ENCODE results near the gene ZSWIM7. TPM values are rescaled to one million over a fixed set of nuclear protein-coding genes. Genes with fewer than 3 reads are reported as not detected.
"Not testable (repeated sequence)": the region's sequence is repeated elsewhere in the genome, so short reads cannot be mapped to it uniquely, and the experiment has no call there.

The ZSWIM7 gene
- total RNA-seq, 1 donor from 2014 or later, result 24.2 TPM

DNA sequence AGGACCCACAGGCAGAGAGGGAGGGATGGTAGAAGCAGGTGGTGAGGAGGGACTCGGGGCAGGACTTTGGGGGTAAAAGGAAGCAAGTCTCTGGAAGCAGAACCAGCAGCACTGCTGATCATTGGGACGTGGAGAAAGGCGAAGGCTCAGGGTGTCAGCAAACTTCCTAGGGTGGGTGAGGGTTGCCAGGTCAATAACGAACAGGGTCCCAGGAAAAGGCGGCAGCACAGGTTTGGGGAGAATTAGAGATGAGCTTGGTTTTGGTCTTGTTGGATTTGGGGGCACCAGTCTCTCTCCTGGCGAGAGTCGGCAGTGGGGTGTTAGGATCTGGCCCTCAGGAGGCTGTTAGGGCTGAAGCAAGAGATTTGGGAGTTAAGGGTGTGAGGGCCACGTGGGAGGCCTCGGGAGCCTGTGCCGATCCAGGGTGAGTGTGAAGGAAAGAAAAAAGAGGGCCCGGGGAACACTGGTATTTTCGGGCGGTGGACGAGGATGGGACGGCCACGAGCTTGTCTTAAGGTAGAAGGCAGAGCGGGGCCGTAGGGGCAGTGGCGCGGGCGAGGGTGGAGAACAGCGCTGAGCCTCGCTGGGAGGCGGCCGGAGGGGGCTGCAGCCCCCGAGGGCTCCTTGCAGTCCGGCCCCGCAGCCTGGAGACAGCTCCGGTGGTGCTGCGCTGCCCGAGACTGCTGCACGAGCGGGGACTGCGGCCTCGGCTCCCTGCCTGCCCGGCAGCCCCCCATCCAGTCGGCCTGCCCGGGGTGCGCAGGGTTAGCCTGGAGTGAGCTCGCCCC, 55.3 kb downstream of the ZSWIM7 start:
- TF ChIP-seq, protein P1, sequence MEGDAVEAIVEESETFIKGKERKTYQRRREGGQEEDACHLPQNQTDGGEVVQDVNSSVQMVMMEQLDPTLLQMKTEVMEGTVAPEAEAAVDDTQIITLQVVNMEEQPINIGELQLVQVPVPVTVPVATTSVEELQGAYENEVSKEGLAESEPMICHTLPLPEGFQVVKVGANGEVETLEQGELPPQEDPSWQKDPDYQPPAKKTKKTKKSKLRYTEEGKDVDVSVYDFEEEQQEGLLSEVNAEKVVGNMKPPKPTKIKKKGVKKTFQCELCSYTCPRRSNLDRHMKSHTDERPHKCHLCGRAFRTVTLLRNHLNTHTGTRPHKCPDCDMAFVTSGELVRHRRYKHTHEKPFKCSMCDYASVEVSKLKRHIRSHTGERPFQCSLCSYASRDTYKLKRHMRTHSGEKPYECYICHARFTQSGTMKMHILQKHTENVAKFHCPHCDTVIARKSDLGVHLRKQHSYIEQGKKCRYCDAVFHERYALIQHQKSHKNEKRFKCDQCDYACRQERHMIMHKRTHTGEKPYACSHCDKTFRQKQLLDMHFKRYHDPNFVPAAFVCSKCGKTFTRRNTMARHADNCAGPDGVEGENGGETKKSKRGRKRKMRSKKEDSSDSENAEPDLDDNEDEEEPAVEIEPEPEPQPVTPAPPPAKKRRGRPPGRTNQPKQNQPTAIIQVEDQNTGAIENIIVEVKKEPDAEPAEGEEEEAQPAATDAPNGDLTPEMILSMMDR (IDR thresholded peaks at IDR 0.05; ENCODE audit: insufficient read depth, low read length, severe bottlenecking), result no peak
- FAIRE-seq (no peak), DNase-seq (ENCODE audit: low read depth) (no peak)
- no peaks in the 10 kb centered on the region for H3K36me3 ChIP-seq (ENCODE audit: control insufficient read depth, insufficient read depth, low read length)
- peak overlapping the region; percentile 82 for H3K4me3 ChIP-seq (ENCODE audit: low read depth, low read length)
- H3K27me3 ChIP-seq (ENCODE audit: control insufficient read depth, insufficient read depth, low read length), result no peaks in the 10 kb centered on the region

DNA sequence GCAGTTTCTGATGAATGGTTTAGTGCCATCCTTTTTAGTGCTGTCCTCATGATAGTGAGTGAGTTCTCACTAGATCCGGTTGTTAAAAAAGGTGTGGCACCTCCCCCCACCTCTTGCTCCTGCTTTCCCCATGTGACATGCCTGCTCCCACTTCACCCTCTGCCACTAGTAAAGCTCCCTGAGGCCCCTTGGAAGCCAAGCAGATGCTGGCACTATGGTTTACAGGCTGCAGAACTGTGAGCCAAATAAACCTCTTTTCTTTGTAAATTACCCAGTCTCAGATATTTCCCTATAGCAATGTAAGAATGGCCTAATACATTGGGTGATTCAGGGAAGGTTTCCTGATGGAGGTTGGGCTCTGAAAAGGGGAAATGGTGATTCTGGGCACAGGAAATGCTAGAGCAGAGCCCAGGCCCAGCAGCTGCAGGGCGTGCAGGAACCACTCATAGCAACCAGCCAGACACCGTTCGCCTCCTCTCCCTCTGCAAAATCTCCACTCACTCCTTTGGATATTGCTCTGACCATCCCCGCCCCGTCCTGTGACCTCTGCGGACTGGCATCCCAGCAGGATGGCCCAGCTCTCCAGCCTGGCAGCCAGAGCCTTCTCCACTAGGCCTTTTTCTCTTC, 57.2 kb downstream of the ZSWIM7 start:
- FAIRE-seq (no peak), DNase-seq (ENCODE audit: low read depth) (peak; percentile 62)
- Histone ChIP-seq H3K4me3 (ENCODE audit: low read depth, low read length) (no peak overlapping the region), H3K36me3 (ENCODE audit: control insufficient read depth, insufficient read depth, low read length) (no peaks in the 10 kb centered on the region), H3K27me3 (ENCODE audit: control insufficient read depth, insufficient read depth, low read length) (no peaks in the 10 kb centered on the region)
- TF ChIP-seq, protein P1 (IDR thresholded peaks at IDR 0.05; ENCODE audit: insufficient read depth, low read length, severe bottlenecking), result no peak

DNA sequence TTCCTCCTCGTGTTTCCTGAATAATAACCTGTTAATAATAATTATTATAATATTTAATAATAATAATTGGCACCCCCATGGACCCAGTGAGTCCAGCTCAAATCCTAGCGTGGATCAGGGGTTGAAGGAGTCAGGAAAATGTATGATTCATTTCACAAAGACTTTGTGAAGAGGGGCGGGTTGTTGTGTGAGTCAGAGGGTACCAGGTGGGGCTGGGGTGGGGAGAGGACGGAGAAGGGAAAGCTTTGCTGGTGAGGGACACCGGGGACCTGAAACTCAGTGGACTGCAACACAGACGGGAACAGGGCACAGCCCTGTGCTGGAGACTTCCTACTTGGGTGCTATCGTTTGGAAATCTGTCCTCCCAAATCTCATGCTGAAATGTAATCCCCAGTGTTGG, 57.7 kb downstream of the ZSWIM7 start:
- H3K27me3 ChIP-seq (ENCODE audit: control insufficient read depth, insufficient read depth, low read length), result no peaks in the 10 kb centered on the region
- no peaks in the 10 kb centered on the region for H3K36me3 ChIP-seq (ENCODE audit: control insufficient read depth, insufficient read depth, low read length)
- no peak overlapping the region for H3K4me3 ChIP-seq (ENCODE audit: low read depth, low read length)
- no peak for FAIRE-seq
- DNase-seq (ENCODE audit: low read depth), result peak; percentile 61
- TF ChIP-seq, protein P1 (IDR thresholded peaks at IDR 0.05; ENCODE audit: insufficient read depth, low read length, severe bottlenecking), result no peak

DNA sequence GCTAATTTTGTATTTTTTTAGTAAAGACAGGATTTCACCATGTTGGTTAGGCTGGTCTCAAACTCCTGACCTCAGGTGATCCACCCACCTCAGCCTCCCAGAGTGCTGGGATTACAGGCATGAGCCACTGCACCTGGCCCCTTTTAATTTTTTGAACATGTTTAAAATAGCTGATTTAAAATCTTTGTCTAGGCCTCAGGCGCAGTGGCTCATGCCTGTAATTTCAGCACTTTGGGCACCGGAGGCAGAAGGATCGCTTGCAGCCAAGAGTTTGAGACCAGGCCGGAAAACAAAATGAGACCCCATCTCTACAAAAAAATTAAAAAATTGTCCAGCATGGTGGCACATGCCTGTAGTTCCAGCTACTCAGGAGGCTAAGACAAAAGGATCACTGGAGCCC, 63.0 kb downstream of the ZSWIM7 start:
- H3K4me3 ChIP-seq (ENCODE audit: low read depth, low read length); H3K27me3 ChIP-seq (ENCODE audit: control insufficient read depth, insufficient read depth, low read length); DNase-seq (ENCODE audit: low read depth); H3K36me3 ChIP-seq (ENCODE audit: control insufficient read depth, insufficient read depth, low read length); FAIRE-seq: not testable (repeated sequence)

DNA sequence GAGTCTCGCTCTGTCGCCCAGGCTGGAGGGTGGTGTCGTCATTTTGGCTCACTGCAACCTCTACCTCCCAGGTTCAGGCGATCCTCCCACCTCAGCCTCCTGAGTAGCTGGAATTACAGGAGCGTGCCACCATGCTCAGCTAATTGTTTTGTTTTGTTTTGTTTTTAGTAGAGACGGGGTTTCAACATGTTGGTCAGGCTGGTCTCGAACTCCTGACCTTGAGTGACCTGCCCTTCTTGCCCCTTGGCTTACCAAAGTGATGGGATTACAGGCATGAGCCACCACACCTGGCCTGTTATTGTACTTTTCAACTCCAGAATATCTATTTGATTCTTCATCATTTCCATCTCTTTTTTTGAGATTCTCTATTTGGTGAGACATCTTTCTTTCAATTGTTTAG, 63.6 kb downstream of the ZSWIM7 start:
- Histone ChIP-seq H3K4me3 (ENCODE audit: low read depth, low read length) (no peak overlapping the region), H3K27me3 (ENCODE audit: control insufficient read depth, insufficient read depth, low read length) (no peaks in the 10 kb centered on the region), H3K36me3 (ENCODE audit: control insufficient read depth, insufficient read depth, low read length) (no peaks in the 10 kb centered on the region)
- FAIRE-seq (no peak), DNase-seq (ENCODE audit: low read depth) (no peak)
- TF ChIP-seq, protein P1 (IDR thresholded peaks at IDR 0.05; ENCODE audit: insufficient read depth, low read length, severe bottlenecking), result no peak

DNA sequence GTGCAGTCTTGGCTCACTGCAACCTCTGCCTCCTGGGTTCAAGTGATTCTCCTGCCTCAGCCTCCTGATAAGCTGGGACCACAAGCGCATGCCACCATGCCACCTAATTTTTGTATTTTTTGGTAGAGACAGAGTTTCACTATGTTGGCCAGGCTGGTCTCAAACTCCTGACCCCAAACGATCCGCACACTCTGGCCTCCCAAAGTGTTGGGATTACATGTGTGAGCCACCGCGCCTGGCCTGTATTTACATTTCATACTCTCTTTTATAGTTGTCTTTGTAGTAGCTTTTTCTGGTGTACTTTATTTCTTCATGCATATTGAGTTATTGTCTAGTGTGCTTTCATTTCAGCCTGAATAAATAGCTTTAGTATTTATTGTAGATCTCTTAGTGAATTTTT, 64.6 kb downstream of the ZSWIM7 start:
- H3K4me3 ChIP-seq (ENCODE audit: low read depth, low read length), result no peak overlapping the region
- TF ChIP-seq, protein P1 (IDR thresholded peaks at IDR 0.05; ENCODE audit: insufficient read depth, low read length, severe bottlenecking), result no peak
- DNase-seq (ENCODE audit: low read depth), result no peak
- H3K27me3 ChIP-seq (ENCODE audit: control insufficient read depth, insufficient read depth, low read length), result no peaks in the 10 kb centered on the region
- FAIRE-seq, result no peak
- no peaks in the 10 kb centered on the region for H3K36me3 ChIP-seq (ENCODE audit: control insufficient read depth, insufficient read depth, low read length)

Data from bronchial epithelial cell (primary cell).